HCT116 (cell line): Measurements from ENCODE around the gene MOB3A. TPM values are rescaled to one million over a fixed set of nuclear protein-coding genes. Genes with fewer than 3 reads are reported as not detected.

Source experiments
- ATAC-seq: fragments of 200-7000 bp; cut with Tn5 transposase; 2 replicates; pipeline ENCODE4 v1.9.1; 2020; ENCODE audit warnings: mild to moderate bottlenecking, moderate library complexity
- BruUV-seq: library from RNA; stranded (reverse); fragments of 400-500 nt; replicated peaks from 2 replicates; lab custom pipeline; 2021; lab: Mats Ljungman, UMichigan
- CTCF ChIA-PET: fragments of 300-600 bp; sonication (Branson Sonifier 250); formaldehyde crosslinking; loops from one replicate; lab custom pipeline; 2021; ENCODE audit warnings: antibody characterized with exemption; lab: Charles Lee
- POLR2A ChIA-PET: fragments of 300-600, 350-600 bp; sonication (Branson Sonifier 250); formaldehyde crosslinking; loops from one replicate; lab custom pipeline; 2021; ENCODE audit warnings: antibody characterized with exemption; lab: Charles Lee
- RAD21 ChIA-PET, 2 experiments: fragments of 300-600 bp; sonication (Branson Sonifier 250); formaldehyde crosslinking; loops; one replicate each; lab custom pipeline; 2023; ENCODE audit warnings: low total read pairs in 2 of 2; ENCODE audit not compliant: uncharacterized antibody in 2 of 2, unreplicated experiment in 2 of 2, low non-redundant PET in 1 of 2; lab: Charles Lee
- DNase-seq: peaks from one replicate; pipeline ENCODE4 v3.0.0-alpha.2; 2010; ENCODE audit warnings: low read depth, low spot score
- H2AFZ ChIP-seq: fragments of 200-600 bp; shearing (Covaris generic), sonication (generic); 2 replicates; pipeline ENCODE4 v1.6.1; 2017; ENCODE audit warnings: low read depth, mixed run types, mixed read lengths, antibody characterized with exemption, low read length; ENCODE audit not compliant: poor library complexity, severe bottlenecking
- H3K27ac ChIP-seq: 2 replicates; pipeline ENCODE4 v1.5.1; 2012; ENCODE audit warnings: low read depth, low read length
- H3K27me3 ChIP-seq: fragments of 200-600 bp; sonication (generic); 2 replicates; pipeline ENCODE4 v1.6.1; 2016; ENCODE audit warnings: mixed run types, low read length, mixed read lengths; ENCODE audit not compliant: insufficient read depth
- H3K36me3 ChIP-seq, 2 experiments: fragments of 200-500 bp in 1 of 2; fragments of 200-600 bp in 1 of 2; sonication (Bioruptor generic) in 1 of 2; sonication (generic) in 1 of 2; 2 replicates each; pipeline versions ENCODE4 v1.5.1 to v1.6.1; 2014 to 2016; ENCODE audit warnings: low read length in 2 of 2, inconsistent platforms in 1 of 2, mixed read lengths in 1 of 2, mixed run types in 1 of 2; ENCODE audit not compliant: insufficient read depth in 2 of 2, control insufficient read depth in 1 of 2
- H3K4me1 ChIP-seq, 2 experiments: fragments of 200-600 bp in 1 of 2; sonication (generic) in 1 of 2; 2 replicates each; pipeline versions ENCODE4 v1.5.1 to v1.6.1; 2012 to 2017; ENCODE audit warnings: low read length in 2 of 2, inconsistent platforms in 1 of 2, mild to moderate bottlenecking in 1 of 2, mixed read lengths in 1 of 2, mixed run types in 1 of 2, moderate library complexity in 1 of 2; ENCODE audit not compliant: insufficient read depth in 2 of 2, control insufficient read depth in 1 of 2
- H3K4me2 ChIP-seq: fragments of 200-600 bp; sonication (generic); 2 replicates; pipeline ENCODE4 v1.6.1; 2017; ENCODE audit warnings: mixed run types, low read length, mixed read lengths
- H3K4me3 ChIP-seq, 2 experiments: fragments of 200-600 bp in 1 of 2; sonication (generic) in 1 of 2; replicated peaks in 1 of 2; 2 replicates each; pipeline ENCODE4 v1.5.1; 2011 to 2016; ENCODE audit warnings: low read length in 2 of 2, control low read depth in 1 of 2, low read depth in 1 of 2, mild to moderate bottlenecking in 1 of 2, mixed read lengths in 1 of 2, mixed run types in 1 of 2
- H3K79me2 ChIP-seq: fragments of 200-600 bp; sonication (generic); 2 replicates; pipeline ENCODE4 v1.6.1; 2017; ENCODE audit warnings: mild to moderate bottlenecking, mixed run types, low read length, moderate library complexity, mixed read lengths; ENCODE audit not compliant: insufficient read depth
- H3K9ac ChIP-seq: fragments of 200-600 bp; sonication (generic); 2 replicates; pipeline ENCODE4 v1.6.1; 2016; ENCODE audit warnings: low read length, mixed read lengths
- H3K9me2 ChIP-seq: fragments of 200-600 bp; sonication (generic), shearing (Covaris generic); 2 replicates; pipeline ENCODE4 v1.6.1; 2017; ENCODE audit warnings: mixed run types, mild to moderate bottlenecking, moderate library complexity; ENCODE audit not compliant: insufficient read depth
- H3K9me3 ChIP-seq, 2 experiments: fragments of 200-500 bp in 1 of 2; fragments of 200-600 bp in 1 of 2; sonication (Bioruptor generic) in 1 of 2; sonication (generic) in 1 of 2; 2 replicates each; pipeline ENCODE4 v1.6.1; 2014 to 2017; ENCODE audit warnings: low read length in 2 of 2, mixed read lengths in 2 of 2, inconsistent platforms in 1 of 2, low read depth in 1 of 2, mild to moderate bottlenecking in 1 of 2, mixed run types in 1 of 2, moderate library complexity in 1 of 2; ENCODE audit not compliant: control insufficient read depth in 1 of 2, insufficient read depth in 1 of 2
- H4K20me1 ChIP-seq: fragments of 200-600 bp; sonication (generic), shearing (Covaris generic); 2 replicates; pipeline ENCODE4 v1.6.1; 2017; ENCODE audit warnings: mixed run types, mild to moderate bottlenecking, moderate library complexity; ENCODE audit not compliant: insufficient read depth
- ATF3 ChIP-seq: IDR thresholded peaks from 2 replicates; pipeline ENCODE4 v1.6.1; 2012
- CTCF ChIP-seq, 3 experiments: fragments of 200-600 bp in 1 of 3; sonication (generic) in 1 of 3; IDR thresholded peaks in 2 of 3; conservative IDR thresholded peaks in 1 of 3; 2 replicates each; pipeline ENCODE4 v1.5.1; 2012 to 2017; ENCODE audit warnings: low read depth in 2 of 3, low read length in 2 of 3, antibody characterized with exemption in 1 of 3, borderline replicate concordance in 1 of 3, control low read depth in 1 of 3, mild to moderate bottlenecking in 1 of 3, mixed read lengths in 1 of 3, mixed run types in 1 of 3, moderate library complexity in 1 of 3; ENCODE audit not compliant: insufficient read depth in 1 of 3
- EGR1 ChIP-seq: IDR thresholded peaks from 2 replicates; pipeline ENCODE4 v1.6.1; 2012; ENCODE audit warnings: low read depth
- ELF1 ChIP-seq: IDR thresholded peaks from 2 replicates; pipeline ENCODE4 v1.6.1; 2012; ENCODE audit warnings: low read depth, borderline replicate concordance
- JUND ChIP-seq: IDR thresholded peaks from 2 replicates; pipeline ENCODE4 v1.6.1; 2012
- POLR2AphosphoS5 ChIP-seq: IDR thresholded peaks from 2 replicates; pipeline ENCODE4 v1.6.1; 2011; ENCODE audit warnings: mild to moderate bottlenecking, low read depth, low read length, moderate library complexity
- SRF ChIP-seq: IDR thresholded peaks from 2 replicates; pipeline ENCODE4 v1.6.1; 2012; ENCODE audit warnings: low read depth
- TCF7L2 ChIP-seq: IDR thresholded peaks from 2 replicates; pipeline ENCODE4 v1.7.0; 2011; ENCODE audit warnings: borderline replicate concordance, inconsistent platforms; ENCODE audit not compliant: insufficient read depth, insufficient read length; ENCODE audit errors: extremely low read depth
- ZNF274 ChIP-seq: fragments of 200-500 bp; sonication (Bioruptor generic); IDR thresholded peaks from 2 replicates; pipeline ENCODE4 v1.6.1; 2014; ENCODE audit warnings: mild to moderate bottlenecking, low read depth, low read length, inconsistent platforms
- intact Hi-C: fragments of 100-400 bp; cut with micrococcal nuclease; formaldehyde crosslinking; loops from 2 replicates; pipeline ENCODE4 v1.10.0; 2022
- total RNA-seq: library from RNA; stranded (reverse); gene quantifications from one replicate; pipeline ENCODE4 v1.2.1, GENCODE V29; 2021; ENCODE audit not compliant: unreplicated experiment
- TF ChIP-seq, protein P1 (sequence below): IDR thresholded peaks from 2 replicates; pipeline ENCODE4 v1.6.1; 2012; ENCODE audit warnings: low read depth

The MOB3A gene
- total RNA-seq, 1 experiment from 2014 or later, result 32.1 TPM

DNA sequence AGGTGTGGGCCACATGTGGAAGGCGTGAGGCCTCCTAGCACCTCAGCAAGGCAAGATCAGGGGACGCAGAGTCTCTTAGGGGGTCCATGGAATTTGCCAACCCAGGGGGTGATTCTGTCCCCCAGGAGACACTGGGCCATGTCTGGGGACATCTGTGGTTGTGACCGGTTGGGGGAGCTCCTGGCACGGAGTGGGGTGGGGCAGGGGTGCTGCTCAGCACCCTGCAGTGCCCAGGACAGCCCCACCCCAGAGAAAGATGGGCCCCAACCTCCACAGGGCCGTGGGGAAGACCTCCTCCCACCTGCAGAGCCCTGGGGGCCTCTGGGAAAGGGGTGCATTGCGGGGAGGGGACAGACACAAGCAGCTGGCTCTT lies 49.1 kb downstream of the MOB3A start:
- H3K4me1 ChIP-seq, result peaks cover 51 to 83% of the 10 kb centered on the region in 2 experiments
- BruUV-seq, result no TSS peak
- intact Hi-C loops, result no loop called here
- no peak for DNase-seq
- peak overlapping the region; percentile 100 for H3K4me2 ChIP-seq
- peak overlapping the region in 1 of 2 experiments; percentile 11; a peak in 1 of 4 replicates for H3K4me3 ChIP-seq
- peak; percentile 1; the same call in 1 of the 2 replicates for ATAC-seq
- peaks cover 56% of the 10 kb centered on the region for H3K79me2 ChIP-seq
- POLR2A ChIA-PET, result interaction anchor here (1.0 to 1.9 kb wide), 2 partner anchors 12 to 13 kb away, joined by 5 to 6 read pairs; no protein-coding TSS in a partner anchor
- no peaks in the 10 kb centered on the region for H3K9me3 ChIP-seq
- H2AFZ ChIP-seq, result no peak overlapping the region
- CTCF ChIA-PET, result no interaction called here
- no peaks in the 10 kb centered on the region for H3K27me3 ChIP-seq
- H4K20me1 ChIP-seq, result peaks cover 5% of the 10 kb centered on the region; the same call in 1 of the 2 replicates
- peaks cover 5 to 20% of the 10 kb centered on the region in 2 experiments; a peak in 3 of 4 replicates for H3K36me3 ChIP-seq
- RAD21 ChIA-PET, result interaction anchor here in 1 of 2 experiments (0.5 kb wide), 1 partner anchor 27 kb away, joined by 5 read pairs; no protein-coding TSS in a partner anchor
- H3K9ac ChIP-seq, result peak overlapping the region; percentile 45
- TF ChIP-seq ZNF274, result no peak
- peak in 2 of 3 experiments; percentile 9 to 18; a peak in 1 of 6 replicates for TF ChIP-seq CTCF (IDR thresholded peaks at IDR 0.05 in 2 of 3, conservative IDR thresholded peaks at IDR 0.05 in 1 of 3; ENCODE audit: borderline replicate concordance in 1 of 3, insufficient read depth in 1 of 3, low read depth in 2 of 3, low read length in 2 of 3)
- TF ChIP-seq, all 23 proteins: peak for 1
- Histone ChIP-seq H3K27ac (peak overlapping the region; percentile 56), H3K9me2 (no peaks in the 10 kb centered on the region)

DNA sequence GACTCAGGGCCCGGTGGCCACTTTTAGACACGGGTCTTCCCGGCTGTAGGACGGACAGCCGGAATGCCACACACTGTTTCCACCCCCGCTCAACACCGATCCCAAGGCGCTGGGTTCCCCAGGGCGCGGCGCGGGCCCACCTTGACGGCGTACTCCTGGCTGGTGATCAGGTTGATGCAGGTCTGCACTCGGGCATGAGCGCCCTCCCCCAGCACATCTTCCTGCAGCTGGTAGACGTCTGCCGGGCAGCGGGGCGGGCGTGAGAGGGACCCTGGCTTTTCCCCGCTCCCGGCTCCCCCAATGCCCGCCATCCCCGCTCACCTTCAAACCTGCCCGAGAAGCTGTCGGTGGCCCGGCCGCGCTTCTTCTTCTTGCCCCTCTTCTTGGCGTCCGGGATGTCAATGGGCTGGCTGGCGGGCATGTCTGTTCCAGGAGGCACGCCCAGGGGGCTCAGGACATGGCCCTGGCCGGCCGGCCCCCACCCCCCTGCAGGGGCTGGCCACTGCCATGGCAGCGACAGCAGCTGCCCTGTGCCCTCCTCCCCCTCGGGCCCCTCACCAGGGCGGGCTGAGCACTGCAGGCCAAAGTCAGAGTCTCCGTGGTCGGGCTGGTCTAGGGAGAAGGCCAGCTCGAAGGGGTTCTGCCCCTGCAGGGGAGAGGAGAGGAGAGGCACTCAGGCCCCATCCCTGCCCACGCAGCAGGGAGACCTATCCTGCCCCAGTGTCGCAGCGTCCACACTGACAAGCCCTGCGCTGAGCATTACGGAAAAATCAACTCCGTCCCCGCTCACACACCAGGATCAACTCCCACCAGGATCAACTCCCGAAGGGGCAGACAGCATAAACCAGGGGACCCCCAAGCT lies 49.8 kb downstream of the MOB3A start:
- H3K4me1 ChIP-seq, result peaks cover 50 to 82% of the 10 kb centered on the region in 2 experiments
- peaks cover 5 to 25% of the 10 kb centered on the region in 2 experiments; a peak in 3 of 4 replicates for H3K36me3 ChIP-seq
- H3K79me2 ChIP-seq, result peaks cover 61% of the 10 kb centered on the region
- no peak overlapping the region for H2AFZ ChIP-seq
- ChIA-PET POLR2A (interaction anchor here (0.8 to 1.9 kb wide), 2 partner anchors 11 to 14 kb away, joined by 3 to 5 read pairs; no protein-coding TSS in a partner anchor), CTCF (no interaction called here), RAD21 (no interaction called here)
- no peak overlapping the region for H3K4me2 ChIP-seq
- intact Hi-C loops, result no loop called here
- TF ChIP-seq, protein P1, sequence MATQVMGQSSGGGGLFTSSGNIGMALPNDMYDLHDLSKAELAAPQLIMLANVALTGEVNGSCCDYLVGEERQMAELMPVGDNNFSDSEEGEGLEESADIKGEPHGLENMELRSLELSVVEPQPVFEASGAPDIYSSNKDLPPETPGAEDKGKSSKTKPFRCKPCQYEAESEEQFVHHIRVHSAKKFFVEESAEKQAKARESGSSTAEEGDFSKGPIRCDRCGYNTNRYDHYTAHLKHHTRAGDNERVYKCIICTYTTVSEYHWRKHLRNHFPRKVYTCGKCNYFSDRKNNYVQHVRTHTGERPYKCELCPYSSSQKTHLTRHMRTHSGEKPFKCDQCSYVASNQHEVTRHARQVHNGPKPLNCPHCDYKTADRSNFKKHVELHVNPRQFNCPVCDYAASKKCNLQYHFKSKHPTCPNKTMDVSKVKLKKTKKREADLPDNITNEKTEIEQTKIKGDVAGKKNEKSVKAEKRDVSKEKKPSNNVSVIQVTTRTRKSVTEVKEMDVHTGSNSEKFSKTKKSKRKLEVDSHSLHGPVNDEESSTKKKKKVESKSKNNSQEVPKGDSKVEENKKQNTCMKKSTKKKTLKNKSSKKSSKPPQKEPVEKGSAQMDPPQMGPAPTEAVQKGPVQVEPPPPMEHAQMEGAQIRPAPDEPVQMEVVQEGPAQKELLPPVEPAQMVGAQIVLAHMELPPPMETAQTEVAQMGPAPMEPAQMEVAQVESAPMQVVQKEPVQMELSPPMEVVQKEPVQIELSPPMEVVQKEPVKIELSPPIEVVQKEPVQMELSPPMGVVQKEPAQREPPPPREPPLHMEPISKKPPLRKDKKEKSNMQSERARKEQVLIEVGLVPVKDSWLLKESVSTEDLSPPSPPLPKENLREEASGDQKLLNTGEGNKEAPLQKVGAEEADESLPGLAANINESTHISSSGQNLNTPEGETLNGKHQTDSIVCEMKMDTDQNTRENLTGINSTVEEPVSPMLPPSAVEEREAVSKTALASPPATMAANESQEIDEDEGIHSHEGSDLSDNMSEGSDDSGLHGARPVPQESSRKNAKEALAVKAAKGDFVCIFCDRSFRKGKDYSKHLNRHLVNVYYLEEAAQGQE, result no peak
- TF ChIP-seq EGR1 (no peak), ZNF274 (no peak), JUND (no peak), SRF (no peak), ATF3 (no peak), ELF1 (no peak), POLR2AphosphoS5 (no peak), TCF7L2 (no peak)
- DNase-seq, result no peak
- ATAC-seq, result no peak
- no peak overlapping the region for H3K4me3 ChIP-seq
- peaks cover 5% of the 10 kb centered on the region; the same call in 1 of the 2 replicates for H4K20me1 ChIP-seq
- H3K27me3 ChIP-seq, result no peaks in the 10 kb centered on the region
- no peak overlapping the region; the same call in 1 of the 2 replicates for H3K27ac ChIP-seq
- peak overlapping the region; percentile 45; the same call in 1 of the 2 replicates for H3K9ac ChIP-seq
- no peaks in the 10 kb centered on the region for H3K9me2 ChIP-seq
- H3K9me3 ChIP-seq, result no peaks in the 10 kb centered on the region
- no TSS peak for BruUV-seq
